Measurements from ENCODE around the gene IRGM.
"Not testable (repeated sequence)": the region's sequence is repeated elsewhere in the genome, so short reads cannot be mapped to it uniquely, and the experiment has no call there.

IRGM gene

GRCh38 chr5:150846308-150846653, at the start of gene IRGM:
IRGM (plus strand) TSS chr5:150846521; CDS start chr5:150848124, 1,603 bp downstream.
- not testable (repeated sequence) for FAIRE-seq

GRCh38 chr5:150797384-150797783, 48.9 kb upstream of the IRGM start:
- FAIRE-seq, result no peak

- no peak for FAIRE-seq
These were observed 45.0 kb upstream of the IRGM start for GRCh38 chr5:150801117-150801927.

- FAIRE-seq, result no peak
These were observed 41.9 kb upstream of the IRGM start for GRCh38 chr5:150804388-150804787.

GRCh38 chr5:150809363-150809762, 37.0 kb upstream of the IRGM start:
- no peak for FAIRE-seq

- no peak for FAIRE-seq
These were observed 31.3 kb upstream of the IRGM start for GRCh38 chr5:150815010-150815409.

GRCh38 chr5:150816946-150817345, 29.4 kb upstream of the IRGM start:
- FAIRE-seq, result no peak

GRCh38 chr5:150829744-150830143, 16.6 kb upstream of the IRGM start:
- FAIRE-seq, result no peak

GRCh38 chr5:150831821-150832220, 14.5 kb upstream of the IRGM start:
- FAIRE-seq, result not testable (repeated sequence)

- FAIRE-seq, result no peak
These were observed 10.3 kb upstream of the IRGM start for GRCh38 chr5:150836064-150836463.

GRCh38 chr5:150836703-150837102, 9.6 kb upstream of the IRGM start:
- FAIRE-seq, result no peak

GRCh38 chr5:150845185-150845859, 999 bp upstream of the IRGM start:
- FAIRE-seq, result not testable (repeated sequence)

- no peak for FAIRE-seq
These were observed 473 bp downstream of the IRGM start for GRCh38 chr5:150846654-150847333.

- no peak for FAIRE-seq
These were observed 994 bp downstream of the IRGM start for GRCh38 chr5:150847334-150847695.

GRCh38 chr5:150848271-150848670, 1.9 kb downstream of the IRGM start:
- FAIRE-seq, result no peak

- no peak for FAIRE-seq
These were observed 4.7 kb downstream of the IRGM start for GRCh38 chr5:150851039-150851438.

- FAIRE-seq, result no peak
These were observed 7.2 kb downstream of the IRGM start for GRCh38 chr5:150853561-150853960.

GRCh38 chr5:150856700-150857099, 10.4 kb downstream of the IRGM start:
- FAIRE-seq, result not testable (repeated sequence)

GRCh38 chr5:150860246-150860821, 14.0 kb downstream of the IRGM start:
- FAIRE-seq, result no peak

- no peak for FAIRE-seq
These were observed 15.7 kb downstream of the IRGM start for GRCh38 chr5:150862070-150862469.

- no peak for FAIRE-seq
These were observed 33.0 kb downstream of the IRGM start for GRCh38 chr5:150879358-150879757.

GRCh38 chr5:150895431-150896428, 49.4 kb downstream of the IRGM start:
- no peak for FAIRE-seq

All from colon (tissue), 2 donors.